NCI-H526 (cell line): ENCODE measurements around the gene TFAP2D.

ENCODE experiments used
- DNase-seq, 2 experiments: peaks; one replicate each; lab custom pipeline; 2025; lab: John Stamatoyannopoulos, UW

The TFAP2D gene

GRCh38 chr6:50819466-50819903, 106.2 kb downstream of the TFAP2D start:
- peak in 1 of 2 experiments; percentile 13 for DNase-seq

- peak in 1 of 2 experiments; percentile 7 for DNase-seq
Observed at GRCh38 chr6:50819904-50820868, 106.9 kb downstream of the TFAP2D start.

GRCh38 chr6:50820869-50821264, 107.5 kb downstream of the TFAP2D start:
- no peak for DNase-seq

GRCh38 chr6:50821441-50822077, 108.2 kb downstream of the TFAP2D start:
- peak; percentile 26 to 55 for DNase-seq

- DNase-seq = peak in 1 of 2 experiments; percentile 46
Observed at GRCh38 chr6:50822078-50822476, 108.8 kb downstream of the TFAP2D start.
